Myocyte (in vitro differentiated cells): ENCODE data around the gene GFER. TPM values are rescaled to one million over a fixed set of nuclear protein-coding genes. Genes with fewer than 3 reads are reported as not detected.
A peak's percentile ranks its signal among the peaks of the same experiment; 100 is the strongest.
"Not testable (repeated sequence)": the region's sequence is repeated elsewhere in the genome, so short reads cannot be mapped to it uniquely, and the experiment has no call there.

ENCODE experiments used
- DNase-seq: peaks from one replicate; pipeline ENCODE4 v3.0.0-alpha.2; 2012; ENCODE audit warnings: low read depth
- total RNA-seq: library from RNA; depleted of rRNA; stranded (reverse); fragments of >200 nt; gene quantifications from 2 replicates; pipeline ENCODE4 v1.2.3, GENCODE V29; 2014

GFER gene
- total RNA-seq, 1 donor from 2014 or later: 19.9 TPM

DNA sequence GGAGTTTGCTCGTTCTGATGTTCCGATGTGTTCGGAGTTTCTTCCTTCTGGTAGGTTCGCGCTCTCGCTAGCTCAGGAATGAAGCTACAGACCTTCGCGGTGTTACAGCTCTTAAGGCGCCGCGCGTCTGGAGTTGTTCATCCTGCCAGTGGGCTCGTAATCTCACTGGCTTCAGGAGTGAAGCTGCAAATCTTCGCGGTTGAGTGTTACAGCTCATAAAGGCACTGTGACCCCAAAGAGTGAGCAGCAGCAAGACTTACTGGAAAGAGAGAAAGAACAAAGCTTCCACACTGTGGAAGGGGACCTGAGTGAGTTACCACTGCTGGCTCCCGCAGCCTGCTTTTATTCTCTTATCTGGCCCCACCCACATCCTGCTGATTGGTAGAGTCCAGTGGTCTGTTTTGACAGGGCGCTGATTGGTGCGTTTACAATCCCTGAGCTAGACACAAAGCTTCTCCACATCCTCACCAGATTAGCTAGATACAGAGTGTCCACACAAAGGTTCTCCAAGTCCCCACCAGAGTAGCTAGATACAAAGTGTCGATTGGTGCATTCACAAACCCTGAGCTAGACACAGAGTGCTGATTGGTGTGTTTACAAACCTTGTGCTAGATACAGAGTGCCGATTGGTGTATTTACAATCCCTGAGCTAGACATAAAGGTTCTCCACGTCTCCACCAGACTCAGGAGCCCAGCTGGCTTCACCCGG lies 26.4 kb upstream of the GFER start:
- DNase-seq: not testable (repeated sequence)

DNA sequence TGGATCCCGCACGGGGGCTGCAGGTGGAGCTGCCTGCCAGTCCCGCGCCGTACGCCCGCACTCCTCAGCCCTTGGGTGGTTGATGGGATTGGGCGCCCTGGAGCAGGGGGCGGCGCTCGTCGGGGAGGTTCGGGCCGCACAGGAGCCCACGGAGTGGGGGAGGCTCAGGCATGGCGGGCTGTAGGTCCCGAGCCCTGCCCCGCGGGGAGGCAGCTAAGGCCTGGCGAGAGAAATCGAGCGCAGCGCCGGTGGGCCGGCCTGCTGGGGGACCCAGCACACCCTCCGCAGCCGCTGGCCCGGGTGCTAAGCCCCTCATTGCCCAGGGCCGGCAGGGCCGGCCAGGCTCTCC lies 25.9 kb upstream of the GFER start:
- not testable (repeated sequence) for DNase-seq

DNA sequence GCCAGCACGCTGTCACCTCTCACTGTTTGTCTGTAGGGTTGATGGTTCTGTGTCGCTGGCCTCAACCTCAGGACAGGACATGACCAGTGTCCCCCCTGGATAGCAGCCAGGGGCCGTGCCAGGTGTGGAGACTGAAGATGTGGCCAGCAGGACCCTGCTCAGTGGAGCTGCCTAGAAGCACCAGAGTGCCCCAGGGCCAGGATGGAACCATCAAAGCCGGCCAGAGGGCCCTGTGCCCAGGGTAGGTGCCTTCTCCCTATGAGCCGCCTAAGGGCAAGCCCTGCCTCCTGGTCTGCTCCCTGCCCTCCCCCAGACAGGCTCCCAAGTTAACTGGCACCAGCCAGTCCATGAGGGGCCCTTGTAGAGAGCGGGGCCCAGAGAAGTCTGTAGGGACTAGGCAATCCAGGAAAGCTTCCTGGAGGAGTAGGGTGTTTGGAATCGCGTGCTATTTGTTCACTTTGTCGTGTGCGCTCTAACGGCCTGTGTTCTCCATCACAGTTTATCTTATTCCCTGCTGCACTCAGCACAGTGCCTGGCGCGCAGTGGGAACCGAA lies 25.2 kb upstream of the GFER start:
- DNase-seq: no peak

DNA sequence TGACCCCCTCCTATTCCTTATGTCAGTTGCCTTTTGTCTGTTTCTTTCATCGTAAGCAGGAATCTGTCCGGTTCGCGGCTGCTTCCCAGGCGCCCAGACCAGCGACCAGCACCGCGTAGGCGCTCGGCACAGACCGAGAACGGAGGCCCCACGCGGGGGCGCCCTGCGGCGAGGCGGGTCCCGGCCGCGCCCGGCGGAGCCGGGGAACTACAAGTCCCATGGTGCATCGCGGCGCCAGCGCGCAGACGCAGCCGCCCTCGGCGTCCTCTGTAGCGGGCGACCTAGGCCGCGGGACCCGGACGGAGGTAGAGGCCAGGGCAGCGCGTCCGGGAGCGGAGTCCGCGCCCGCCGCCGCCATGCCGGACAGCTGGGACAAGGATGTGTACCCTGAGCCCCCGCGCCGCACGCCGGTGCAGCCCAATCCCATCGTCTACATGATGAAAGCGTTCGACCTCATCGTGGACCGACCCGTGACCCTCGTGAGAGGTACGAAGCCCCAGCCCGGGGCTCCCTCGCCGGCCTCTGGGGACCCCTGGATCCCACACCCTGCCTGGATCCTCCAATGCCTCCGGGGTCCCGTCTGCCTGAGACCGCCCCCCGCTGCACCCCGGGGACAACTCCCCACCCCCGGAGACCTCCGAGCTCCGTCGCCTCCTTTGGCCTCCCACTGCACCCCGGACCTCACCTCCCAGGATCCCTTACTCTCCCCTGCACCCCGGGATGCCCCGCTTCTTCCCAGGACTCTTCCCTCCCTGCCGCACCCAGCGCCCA lies 24.5 kb upstream of the GFER start, which contains the start of gene NDUFB10:
NDUFB10 (plus strand) TSS at position 270 of the 771 bp plus-strand sequence; CDS start at position 357, 87 bp downstream.
- peak; percentile 88 for DNase-seq

DNA sequence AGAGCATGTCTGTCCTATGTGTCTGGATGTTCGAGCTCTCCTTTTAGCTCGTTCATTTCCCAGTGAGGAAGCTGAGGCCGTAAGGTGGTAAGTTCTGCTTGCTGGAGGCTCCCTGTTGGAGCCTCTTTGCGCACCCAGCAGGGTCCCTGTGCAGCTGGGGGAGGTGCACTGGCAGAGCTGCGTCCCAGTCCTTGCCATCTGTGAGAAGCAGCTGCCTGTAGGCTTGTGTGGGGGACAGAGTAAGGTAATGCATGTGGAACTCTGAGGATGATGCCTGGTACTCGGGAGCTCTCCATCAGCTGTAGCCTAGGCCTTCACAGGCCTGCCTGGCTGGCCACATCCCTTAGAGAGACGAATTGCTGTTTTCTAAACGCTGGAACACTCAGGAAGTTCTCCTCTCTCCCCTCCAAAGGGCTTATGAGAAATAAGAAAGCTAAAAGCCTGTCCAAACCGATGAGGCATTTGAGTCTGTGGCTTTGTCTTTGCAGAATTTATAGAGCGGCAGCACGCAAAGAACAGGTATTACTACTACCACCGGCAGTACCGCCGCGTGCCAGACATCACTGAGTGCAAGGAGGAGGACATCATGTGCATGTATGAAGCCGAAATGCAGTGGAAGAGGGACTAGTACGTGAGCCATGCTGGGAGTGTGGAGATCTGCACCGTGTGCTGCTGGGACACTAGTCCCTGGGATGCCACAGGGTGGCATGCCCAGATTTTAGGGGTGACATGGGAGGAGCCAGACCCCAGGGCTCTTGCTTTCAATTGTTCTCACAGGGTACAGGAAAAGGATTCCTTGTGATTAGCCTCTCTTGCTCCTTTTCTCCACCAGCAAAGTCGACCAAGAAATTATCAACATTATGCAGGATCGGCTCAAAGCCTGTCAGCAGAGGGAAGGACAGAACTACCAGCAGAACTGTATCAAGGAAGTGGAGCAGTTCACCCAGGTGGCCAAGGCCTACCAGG lies 23.0 kb upstream of the GFER start:
- DNase-seq: no peak

DNA sequence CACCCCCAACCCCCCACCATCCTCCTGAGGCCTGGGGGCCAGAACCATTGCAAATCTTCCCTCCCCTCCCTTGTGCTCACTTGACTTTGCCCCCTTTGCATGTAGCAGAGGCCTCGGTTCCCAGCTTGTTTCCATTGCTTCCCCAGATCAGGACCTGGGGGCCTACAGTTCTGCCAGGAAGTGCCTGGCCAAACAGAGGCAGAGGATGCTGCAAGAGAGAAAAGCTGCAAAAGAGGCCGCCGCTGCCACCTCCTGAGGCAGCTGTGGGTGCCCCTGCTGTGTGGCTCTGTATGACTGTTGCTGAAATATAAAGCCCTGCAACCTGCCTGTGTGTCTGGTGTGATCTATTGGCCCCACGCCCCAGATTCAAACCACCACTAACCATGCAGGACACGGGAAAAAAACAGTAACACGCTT lies 22.3 kb upstream of the GFER start:
- DNase-seq: no peak

DNA sequence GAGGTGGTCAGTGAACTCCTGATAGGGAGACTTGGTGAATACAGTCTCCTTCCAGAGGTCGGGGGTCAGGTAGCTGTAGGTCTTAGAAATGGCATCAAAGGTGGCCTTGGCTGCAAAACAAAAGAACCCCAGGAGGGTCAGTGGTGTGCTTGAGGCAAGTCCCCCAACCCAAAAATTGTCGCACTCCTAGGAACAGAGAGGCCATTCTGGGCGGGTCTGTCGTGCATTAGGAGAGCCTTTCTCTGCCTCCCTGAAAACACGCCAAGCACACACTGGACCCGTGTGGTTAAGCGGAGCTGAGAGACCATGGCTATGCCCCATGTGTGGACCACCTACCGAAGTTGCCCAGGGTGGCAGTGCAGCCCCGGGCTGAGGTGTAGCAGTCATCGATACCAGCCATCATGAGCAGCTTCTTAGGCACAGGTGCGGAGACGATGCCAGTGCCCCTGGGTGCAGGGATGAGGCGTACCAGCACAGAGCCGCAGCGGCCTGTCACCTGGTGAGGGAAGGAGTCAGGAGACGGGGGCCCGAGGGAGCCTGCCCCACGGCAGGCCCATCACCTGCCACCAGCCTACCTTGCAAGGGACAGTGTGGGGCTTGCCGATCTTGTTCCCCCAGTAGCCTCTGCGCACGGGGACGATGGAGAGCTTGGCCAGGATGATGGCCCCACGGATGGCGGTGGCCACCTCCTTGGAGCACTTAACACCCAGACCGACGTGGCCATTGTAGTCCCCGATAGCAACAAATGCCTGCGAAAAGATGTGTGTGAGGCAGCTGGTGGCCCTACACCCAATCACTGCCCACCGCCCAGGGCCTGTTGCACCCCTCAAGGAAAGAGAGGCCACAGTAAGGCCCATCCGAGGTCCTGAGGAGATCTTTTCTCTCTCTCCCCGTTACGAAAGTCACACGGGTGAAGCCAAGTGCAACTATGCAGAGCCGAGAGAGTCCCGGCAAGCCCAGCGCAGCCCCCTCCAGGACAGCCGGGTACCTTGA lies 21.5 kb upstream of the GFER start:
- not testable (repeated sequence) for DNase-seq

DNA sequence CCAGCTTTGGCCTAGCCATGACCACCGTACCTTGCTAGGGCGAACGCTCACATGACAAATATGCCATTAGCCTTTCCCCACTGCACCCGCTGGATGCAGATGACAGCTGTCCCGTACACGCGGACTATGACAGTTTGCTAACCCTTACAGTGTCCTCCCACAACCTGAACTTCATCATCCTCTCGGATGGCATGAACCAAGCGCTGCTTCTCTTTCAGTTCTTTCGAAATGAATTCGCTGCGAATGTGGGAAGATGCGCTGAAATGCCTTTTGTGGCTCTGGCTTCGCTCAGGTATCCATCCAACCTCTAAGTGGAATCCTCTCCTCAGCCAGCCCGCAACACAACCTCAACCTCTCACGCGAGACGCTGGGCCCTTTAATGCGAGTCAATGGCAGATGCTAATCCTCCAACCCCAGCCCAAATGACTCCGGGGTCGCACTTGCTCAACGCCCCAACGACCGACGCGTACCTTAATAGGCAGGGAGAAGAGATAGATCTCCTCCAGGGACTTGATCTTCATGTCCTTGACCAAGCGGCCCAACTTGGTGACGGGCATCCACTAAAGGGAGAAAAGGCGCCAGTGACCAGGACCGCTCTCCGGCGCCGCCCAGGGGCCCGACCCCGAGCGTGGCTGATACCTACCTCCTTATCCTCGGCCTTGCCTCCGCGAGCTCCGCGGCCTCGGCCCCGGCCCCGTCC lies 20.0 kb upstream of the GFER start:
- peak; percentile 66 for DNase-seq

DNA sequence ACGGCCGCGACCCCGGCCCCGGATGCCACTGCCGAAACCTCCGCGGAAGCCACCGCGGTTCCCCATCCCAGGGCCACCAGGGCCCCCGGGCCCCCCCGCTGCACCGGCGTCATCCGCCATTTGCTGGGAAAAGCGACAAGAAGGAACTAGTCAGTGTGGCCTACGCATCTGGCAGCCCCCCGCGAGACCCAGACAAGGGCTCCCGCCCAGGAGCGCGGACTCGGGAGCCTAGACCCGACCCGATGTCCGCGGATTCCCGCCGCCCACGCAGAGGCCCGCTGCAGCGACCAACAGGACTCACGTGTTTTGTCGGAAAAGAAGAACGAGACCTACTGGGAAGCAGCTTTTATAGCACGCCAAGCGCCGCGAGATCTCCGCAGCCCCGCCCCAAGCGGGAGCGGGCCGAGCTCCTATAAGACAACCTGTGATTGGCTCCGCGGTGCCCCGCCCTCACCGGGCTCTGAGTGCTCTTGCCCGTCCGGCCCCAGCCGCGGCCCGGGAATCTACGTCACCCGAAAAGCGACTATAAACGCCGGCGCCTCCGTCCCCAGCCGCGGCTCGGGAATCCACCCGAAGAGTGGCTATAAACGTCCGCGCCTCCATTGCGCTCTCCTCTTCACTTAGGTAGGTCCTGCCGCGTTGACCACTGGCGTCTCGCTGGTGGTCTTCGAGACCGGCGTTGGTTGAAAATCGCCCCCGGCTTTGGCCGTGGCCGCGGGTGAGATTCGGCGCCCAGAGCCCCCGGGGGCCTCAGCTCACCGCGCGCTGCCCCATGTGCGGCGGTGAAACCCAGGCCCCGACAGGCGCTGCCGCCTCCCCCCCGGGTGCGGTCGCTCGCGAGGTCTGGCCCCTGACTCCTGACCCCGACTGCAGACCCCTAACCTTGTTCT lies 19.2 kb upstream of the GFER start, which contains the start of gene RPS2:
RPS2 (minus strand) TSS at position 321 of the 890 bp plus-strand sequence; CDS start at position 120, 201 bp downstream.
- DNase-seq: peak; percentile 98

DNA sequence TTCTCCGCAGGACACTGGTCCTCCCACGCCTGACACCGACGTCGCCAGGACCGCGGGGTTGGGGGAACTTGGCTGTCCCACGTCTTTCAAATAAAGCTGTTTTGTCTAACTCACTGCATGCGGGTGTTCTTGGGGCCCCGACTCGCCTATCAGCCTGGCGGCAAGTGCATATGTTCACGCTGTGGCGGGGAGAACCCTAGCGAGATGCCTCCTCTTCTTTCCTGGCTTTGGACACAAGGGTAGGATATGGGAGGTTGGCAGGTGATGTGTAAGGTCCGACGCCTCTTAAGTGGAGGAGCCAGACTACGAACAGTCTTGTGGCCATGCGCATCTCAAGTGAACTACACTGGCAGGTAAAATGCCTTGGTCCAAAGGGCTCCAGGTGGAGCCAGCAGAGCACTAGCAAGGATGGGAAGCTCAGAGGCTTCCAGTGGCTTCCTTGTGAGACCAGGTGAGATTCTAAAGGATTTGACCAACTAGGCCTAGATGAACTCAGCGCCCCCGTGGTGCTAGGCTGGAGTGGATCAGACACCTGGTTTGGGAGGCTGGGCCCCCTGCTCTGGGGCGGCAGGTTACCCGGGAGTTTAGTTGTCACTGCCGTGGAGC lies 18.5 kb upstream of the GFER start:
- DNase-seq: no peak

DNA sequence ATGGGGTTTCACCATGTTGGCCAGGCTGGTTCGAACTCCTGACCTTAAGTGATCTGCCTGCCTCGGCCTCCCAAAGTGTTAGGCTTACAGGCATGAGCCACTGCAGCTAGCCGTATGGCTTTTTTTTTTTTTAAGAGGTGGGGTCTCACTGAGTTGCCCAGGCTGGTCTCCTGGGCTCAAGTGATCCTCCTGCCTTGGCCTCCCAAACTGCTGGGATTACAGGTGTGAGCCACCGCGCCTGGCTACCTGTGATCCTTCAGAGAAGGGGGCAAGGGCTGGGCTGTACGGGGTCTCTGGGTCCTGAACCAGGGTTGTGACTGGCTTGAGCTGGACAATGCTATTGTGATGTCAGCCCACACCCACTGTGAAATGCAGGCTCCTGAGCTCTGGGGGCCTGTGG lies 17.5 kb upstream of the GFER start, which contains the start of gene RNF151:
RNF151 (plus strand) TSS at position 397 of the 400 bp plus-strand sequence. CDS start 26 bp downstream, outside the sequence.
- no peak for DNase-seq

DNA sequence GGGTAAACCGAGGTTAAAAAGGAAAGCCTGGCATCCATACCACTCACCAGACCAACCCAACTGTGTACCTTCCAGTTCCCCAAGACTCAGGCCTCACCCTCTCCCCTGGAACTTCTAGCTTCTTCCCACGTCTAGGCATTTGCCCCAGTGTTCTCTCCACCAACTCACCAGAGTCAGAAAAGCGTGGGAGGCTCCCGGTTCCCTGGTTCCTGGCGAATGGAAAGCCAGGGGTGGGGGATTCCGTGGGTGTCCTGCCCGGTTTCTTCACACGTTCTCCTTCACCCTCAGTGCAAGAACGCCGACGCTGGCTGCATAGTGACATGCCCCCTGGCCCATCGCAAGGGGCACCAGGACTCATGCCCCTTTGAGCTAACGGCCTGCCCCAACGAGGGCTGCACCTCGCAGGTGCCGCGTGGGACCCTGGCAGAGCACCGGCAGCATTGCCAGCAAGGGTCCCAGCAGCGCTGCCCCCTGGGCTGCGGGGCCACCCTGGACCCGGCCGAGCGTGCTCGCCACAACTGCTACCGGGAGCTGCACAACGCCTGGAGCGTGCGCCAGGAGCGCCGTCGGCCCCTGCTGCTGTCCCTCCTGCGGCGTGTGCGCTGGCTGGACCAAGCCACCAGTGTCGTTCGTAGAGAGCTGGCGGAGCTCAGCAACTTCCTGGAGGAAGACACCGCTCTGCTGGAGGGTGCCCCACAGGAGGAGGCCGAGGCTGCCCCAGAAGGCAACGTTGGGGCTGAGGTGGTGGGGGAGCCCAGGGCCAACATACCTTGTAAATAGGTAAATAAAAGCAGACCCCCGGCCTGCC lies 15.6 kb upstream of the GFER start:
- no peak for DNase-seq

DNA sequence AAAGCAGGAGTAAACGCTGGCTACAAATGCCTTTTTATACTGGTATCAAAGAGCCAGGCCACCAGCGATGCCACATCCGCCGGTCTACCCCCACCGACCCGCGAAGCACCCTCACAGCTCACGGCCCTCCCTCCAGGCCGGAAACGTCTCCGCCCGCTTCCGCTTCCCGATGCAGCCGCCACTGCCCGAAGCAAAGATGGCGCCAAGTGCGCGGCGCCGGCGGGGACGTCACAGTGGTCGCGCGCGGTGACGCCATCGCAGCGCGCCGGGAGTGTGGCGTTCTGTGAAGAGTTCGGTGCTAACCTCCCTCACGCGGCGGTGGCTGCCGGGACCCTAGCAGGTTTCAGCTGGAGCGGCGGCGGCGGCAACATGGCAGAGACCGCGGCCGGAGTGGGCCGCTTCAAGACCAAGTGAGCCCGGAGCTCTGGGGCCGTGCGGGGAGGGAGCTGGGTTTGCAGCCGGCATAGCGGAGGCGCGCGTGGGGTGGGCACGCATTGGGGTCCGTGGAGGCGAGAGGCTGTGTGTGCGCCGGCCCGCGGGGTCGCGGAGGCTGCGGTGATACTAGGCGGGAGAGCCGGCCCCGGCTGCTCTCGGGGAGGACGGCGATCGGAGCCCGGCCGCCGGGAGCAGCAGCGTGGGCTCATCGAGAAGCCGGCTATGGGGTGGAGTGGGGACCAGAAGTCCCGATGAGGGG lies 12.1 kb upstream of the GFER start, which contains the start of gene TBL3:
TBL3 (plus strand) TSS at position 258 of the 694 bp plus-strand sequence; CDS start at position 370, 112 bp downstream.
- peak; percentile 94 for DNase-seq

DNA sequence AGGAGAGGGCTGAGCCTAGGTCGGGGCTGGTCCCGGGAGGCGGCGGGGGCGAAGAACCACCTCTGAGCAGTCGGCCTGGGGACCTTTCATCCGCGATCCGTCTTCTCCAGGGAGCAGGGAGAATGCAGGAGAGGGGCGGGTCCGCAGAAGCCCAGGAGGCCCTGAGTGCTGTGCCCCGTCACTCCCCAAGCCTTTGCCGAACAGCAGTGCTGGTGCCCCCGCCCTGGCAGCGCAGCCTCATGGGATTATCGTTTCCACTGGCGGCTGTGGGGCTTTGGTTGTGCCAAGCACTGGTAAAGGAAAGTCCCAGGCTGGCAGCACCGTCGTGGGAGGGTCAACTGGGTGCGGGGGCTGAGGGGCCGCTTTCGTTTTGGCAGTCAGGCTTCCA lies 11.5 kb upstream of the GFER start:
- no peak for DNase-seq

DNA sequence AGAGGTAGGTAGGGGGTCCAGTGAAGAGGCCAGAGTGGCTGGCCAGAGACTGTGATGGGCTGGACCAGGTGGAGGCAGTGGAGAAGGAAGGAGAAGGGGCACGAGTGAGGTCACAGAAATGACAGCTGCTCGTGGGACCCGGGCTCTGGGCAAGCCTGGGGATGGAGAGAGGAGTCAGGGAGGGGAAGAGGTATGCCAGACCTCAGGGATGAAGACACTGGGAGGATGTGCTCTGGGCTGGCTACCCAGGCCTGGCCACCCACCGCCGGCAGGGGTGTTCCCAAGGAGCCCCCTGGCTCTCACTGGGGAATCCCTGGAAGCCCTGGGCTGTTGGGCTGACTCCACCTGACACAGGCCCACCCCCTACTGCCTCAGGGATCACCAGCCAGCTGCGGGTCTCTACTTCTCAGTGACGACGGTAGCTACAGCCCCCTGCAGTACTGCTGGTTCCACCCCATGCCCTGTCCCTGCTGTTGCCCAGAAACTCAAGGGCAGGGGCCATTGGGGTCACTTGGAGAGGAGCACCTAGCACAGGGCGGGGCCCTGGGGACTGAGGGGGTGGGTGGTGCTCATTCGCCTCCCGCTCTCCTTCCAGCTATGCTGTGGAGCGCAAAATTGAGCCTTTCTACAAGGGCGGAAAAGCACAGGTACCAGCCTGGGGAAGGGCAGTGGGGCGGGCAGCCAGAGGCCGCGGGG lies 10.4 kb upstream of the GFER start:
- peak; percentile 44 for DNase-seq
